HEK293 (cell line): ENCODE results near the gene FADS3.

Source experiments
- CTCF ChIA-PET: fragments of 350-600 bp; formaldehyde crosslinking; extraction: SDS; loops from one replicate; lab custom pipeline; 2021; ENCODE audit warnings: antibody characterized with exemption; lab: Yijun Ruan, JAX
- POLR2A ChIA-PET: fragments of 300-600 bp; formaldehyde crosslinking; extraction: SDS; loops from one replicate; lab custom pipeline; 2020; ENCODE audit warnings: antibody characterized with exemption, inconsistent platforms; lab: Yijun Ruan, JAX
- H3K27ac ChIP-seq: fragments of 200-500 bp; sonication (Bioruptor generic); 2 replicates; pipeline ENCODE4 v1.5.1; 2014; ENCODE audit warnings: low read depth, low read length, control low read depth, inconsistent platforms; ENCODE audit errors: extremely low read depth
- H3K36me3 ChIP-seq, 2 experiments: fragments of 200-500 bp in 1 of 2; sonication (Bioruptor generic) in 1 of 2; 1 replicate in 1 of 2; 2 replicates in 1 of 2; pipeline ENCODE4 v1.5.1; 2014 to 2017; ENCODE audit warnings: inconsistent platforms in 2 of 2, low read length in 2 of 2; ENCODE audit not compliant: control insufficient read depth in 2 of 2, insufficient read depth in 1 of 2
- H3K4me1 ChIP-seq: fragments of 200-500 bp; sonication (Bioruptor generic); 2 replicates; pipeline ENCODE4 v1.5.1; 2014; ENCODE audit warnings: mild to moderate bottlenecking, low read length, inconsistent platforms; ENCODE audit not compliant: control insufficient read depth, insufficient read depth
- H3K4me3 ChIP-seq: 2 replicates; pipeline ENCODE4 v1.5.1; 2011; ENCODE audit warnings: low read depth, mild to moderate bottlenecking, control low read depth, low read length, moderate library complexity
- H3K9me3 ChIP-seq: fragments of 200-500 bp; sonication (Bioruptor generic); 2 replicates; pipeline ENCODE4 v1.5.1; 2014; ENCODE audit warnings: low read depth, low read length, inconsistent platforms; ENCODE audit not compliant: control insufficient read depth, insufficient read depth
- KLF10 ChIP-seq: fragments of 450-650 bp; IDR thresholded peaks from 2 replicates; pipeline ENCODE4 v1.5.1; 2018; ENCODE audit warnings: missing biosample characterization, mild to moderate bottlenecking, missing genetic modification characterization
- SALL2 ChIP-seq: fragments of 450-650 bp; formaldehyde crosslinking; IDR thresholded peaks from 2 replicates; pipeline ENCODE4 v1.5.0; 2017; ENCODE audit warnings: missing biosample characterization, mild to moderate bottlenecking, missing genetic modification characterization, borderline replicate concordance
- SP2 ChIP-seq: fragments of 450-650 bp; formaldehyde crosslinking; IDR thresholded peaks from 2 replicates; pipeline ENCODE4 v1.5.1; 2016; ENCODE audit warnings: missing biosample characterization, missing genetic modification characterization
- ZBTB48 ChIP-seq: fragments of 450-650 bp; formaldehyde crosslinking; IDR thresholded peaks from 2 replicates; pipeline ENCODE4 v1.5.1; 2016; ENCODE audit warnings: missing biosample characterization, missing genetic modification characterization
- ZFHX2 ChIP-seq: fragments of 450-650 bp; formaldehyde crosslinking; conservative IDR thresholded peaks from 2 replicates; pipeline ENCODE4 v1.5.1; 2016; ENCODE audit warnings: missing biosample characterization, missing genetic modification characterization
- ZNF394 ChIP-seq: fragments of 450-650 bp; formaldehyde crosslinking; IDR thresholded peaks from 2 replicates; pipeline ENCODE4 v1.5.1; 2016; ENCODE audit warnings: missing biosample characterization, missing genetic modification characterization, mild to moderate bottlenecking, moderate library complexity, borderline replicate concordance
- ZNF473 ChIP-seq: fragments of 450-650 bp; formaldehyde crosslinking; IDR thresholded peaks from 2 replicates; pipeline ENCODE4 v1.5.1; 2017; ENCODE audit warnings: missing biosample characterization, missing genetic modification characterization
- ZNF548 ChIP-seq: fragments of 450-650 bp; formaldehyde crosslinking; IDR thresholded peaks from 2 replicates; pipeline ENCODE4 v1.5.1; 2016; ENCODE audit warnings: missing biosample characterization, missing genetic modification characterization
- ZNF600 ChIP-seq: fragments of 450-650 bp; formaldehyde crosslinking; IDR thresholded peaks from 2 replicates; pipeline ENCODE4 v1.5.1; 2016; ENCODE audit warnings: missing biosample characterization, missing genetic modification characterization
- ZNF747 ChIP-seq: fragments of 450-650 bp; formaldehyde crosslinking; IDR thresholded peaks from 2 replicates; pipeline ENCODE4 v1.5.1; 2016; ENCODE audit warnings: missing biosample characterization, missing genetic modification characterization
- ZNF768 ChIP-seq: fragments of 450-650 bp; formaldehyde crosslinking; IDR thresholded peaks from 2 replicates; pipeline ENCODE4 v1.5.1; 2018; ENCODE audit warnings: missing biosample characterization, mild to moderate bottlenecking, missing genetic modification characterization
- ZXDB ChIP-seq: fragments of 450-650 bp; formaldehyde crosslinking; IDR thresholded peaks from 2 replicates; pipeline ENCODE4 v1.5.1; 2016; ENCODE audit warnings: missing biosample characterization, missing genetic modification characterization
- TF ChIP-seq, protein P1 (sequence below): fragments of 450-650 bp; formaldehyde crosslinking; IDR thresholded peaks from 2 replicates; pipeline ENCODE4 v1.5.1; 2016; ENCODE audit warnings: missing biosample characterization, missing genetic modification characterization
- TF ChIP-seq, protein P2 (sequence below): sonication (generic); formaldehyde crosslinking; IDR thresholded peaks from 2 replicates; pipeline ENCODE4 v1.8.1; 2022; ENCODE audit warnings: mild to moderate bottlenecking, moderate library complexity, missing genetic modification reagents
- TF ChIP-seq, protein P3 (sequence below): fragments of 450-650 bp; formaldehyde crosslinking; IDR thresholded peaks from 2 replicates; pipeline ENCODE4 v1.5.1; 2016; ENCODE audit warnings: missing biosample characterization, missing genetic modification characterization
- TF ChIP-seq, protein P4 (sequence below): fragments of 450-650 bp; formaldehyde crosslinking; IDR thresholded peaks from 2 replicates; pipeline ENCODE4 v1.5.1; 2016; ENCODE audit warnings: missing biosample characterization, missing genetic modification characterization
- TF ChIP-seq, protein P5 (sequence below): fragments of 450-650 bp; formaldehyde crosslinking; IDR thresholded peaks from 2 replicates; pipeline ENCODE4 v1.5.1; 2016; ENCODE audit warnings: missing biosample characterization, missing genetic modification characterization, borderline replicate concordance
- TF ChIP-seq, protein P6 (sequence below): fragments of 450-650 bp; formaldehyde crosslinking; conservative IDR thresholded peaks from 2 replicates; pipeline ENCODE4 v1.5.1; 2016; ENCODE audit warnings: low read depth, missing biosample characterization, missing genetic modification characterization

The FADS3 gene

DNA sequence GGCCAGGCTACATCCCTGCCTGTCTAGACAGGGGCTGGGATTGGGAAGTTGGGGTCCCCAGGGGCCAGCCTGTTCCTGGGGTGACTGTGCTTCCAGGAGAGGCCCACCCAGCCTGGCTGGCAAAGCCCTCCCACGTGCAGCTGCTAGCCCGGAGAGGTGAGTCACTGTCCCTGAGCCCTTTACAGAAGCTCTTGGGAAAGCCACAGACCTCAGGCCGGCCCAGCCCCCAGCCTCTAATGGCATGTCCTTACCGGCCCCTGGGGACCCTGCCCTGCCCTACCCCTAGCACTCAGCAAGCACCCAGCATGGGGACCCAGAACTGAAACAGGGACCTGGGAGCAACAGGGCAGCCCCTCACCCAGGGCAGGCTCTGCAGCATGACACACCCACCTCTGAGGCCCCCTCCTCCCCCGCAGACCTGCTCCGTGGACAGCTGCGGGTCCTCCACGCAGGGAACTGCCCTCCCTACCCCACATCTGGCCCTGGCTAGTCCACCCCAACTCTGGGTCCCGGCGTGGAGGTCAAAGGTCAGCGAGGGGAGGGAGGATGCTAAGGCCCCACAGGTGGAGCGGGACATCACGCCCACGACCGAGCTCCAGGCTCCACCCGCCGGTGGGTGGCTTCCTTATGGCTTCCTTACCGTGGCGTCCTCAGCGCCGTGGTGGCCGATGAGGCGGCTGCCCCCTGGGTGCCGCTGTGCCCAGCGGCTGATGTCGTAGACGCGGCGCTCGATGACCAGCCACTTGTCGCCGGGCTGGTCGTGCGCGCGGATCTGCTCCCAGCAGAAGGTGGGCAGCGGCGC, 615 bp downstream of the FADS3 start (continued):
- TF ChIP-seq, protein P1, sequence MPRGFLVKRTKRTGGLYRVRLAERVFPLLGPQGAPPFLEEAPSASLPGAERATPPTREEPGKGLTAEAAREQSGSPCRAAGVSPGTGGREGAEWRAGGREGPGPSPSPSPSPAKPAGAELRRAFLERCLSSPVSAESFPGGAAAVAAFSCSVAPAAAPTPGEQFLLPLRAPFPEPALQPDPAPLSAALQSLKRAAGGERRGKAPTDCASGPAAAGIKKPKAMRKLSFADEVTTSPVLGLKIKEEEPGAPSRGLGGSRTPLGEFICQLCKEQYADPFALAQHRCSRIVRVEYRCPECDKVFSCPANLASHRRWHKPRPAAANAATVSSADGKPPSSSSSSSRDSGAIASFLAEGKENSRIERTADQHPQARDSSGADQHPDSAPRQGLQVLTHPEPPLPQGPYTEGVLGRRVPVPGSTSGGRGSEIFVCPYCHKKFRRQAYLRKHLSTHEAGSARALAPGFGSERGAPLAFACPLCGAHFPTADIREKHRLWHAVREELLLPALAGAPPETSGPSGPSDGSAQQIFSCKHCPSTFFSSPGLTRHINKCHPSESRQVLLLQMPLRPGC = no peak
- TF ChIP-seq, protein P2, sequence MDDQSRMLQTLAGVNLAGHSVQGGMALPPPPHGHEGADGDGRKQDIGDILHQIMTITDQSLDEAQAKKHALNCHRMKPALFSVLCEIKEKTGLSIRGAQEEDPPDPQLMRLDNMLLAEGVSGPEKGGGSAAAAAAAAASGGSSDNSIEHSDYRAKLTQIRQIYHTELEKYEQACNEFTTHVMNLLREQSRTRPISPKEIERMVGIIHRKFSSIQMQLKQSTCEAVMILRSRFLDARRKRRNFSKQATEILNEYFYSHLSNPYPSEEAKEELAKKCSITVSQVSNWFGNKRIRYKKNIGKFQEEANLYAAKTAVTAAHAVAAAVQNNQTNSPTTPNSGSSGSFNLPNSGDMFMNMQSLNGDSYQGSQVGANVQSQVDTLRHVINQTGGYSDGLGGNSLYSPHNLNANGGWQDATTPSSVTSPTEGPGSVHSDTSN (CRISPR knock-in tag) = no peak
- TF ChIP-seq ZXDB (no peak), SP2 (tag by site-specific recombination) (peak; percentile 67), ZFHX2 (tag by site-specific recombination) (peak; percentile 92), ZBTB48 (tag by site-specific recombination) (peak; percentile 34; the same call in 1 of the 2 replicates), ZNF600 (no peak), ZNF473 (tag by site-specific recombination) (no peak), SALL2 (tag by site-specific recombination) (no peak), ZNF394 (tag by site-specific recombination) (no peak), ZNF747 (tag by site-specific recombination) (no peak), KLF10 (tag by site-specific recombination) (peak; percentile 64; the same call in 1 of the 2 replicates), ZNF768 (no peak)
- TF ChIP-seq, protein P3, sequence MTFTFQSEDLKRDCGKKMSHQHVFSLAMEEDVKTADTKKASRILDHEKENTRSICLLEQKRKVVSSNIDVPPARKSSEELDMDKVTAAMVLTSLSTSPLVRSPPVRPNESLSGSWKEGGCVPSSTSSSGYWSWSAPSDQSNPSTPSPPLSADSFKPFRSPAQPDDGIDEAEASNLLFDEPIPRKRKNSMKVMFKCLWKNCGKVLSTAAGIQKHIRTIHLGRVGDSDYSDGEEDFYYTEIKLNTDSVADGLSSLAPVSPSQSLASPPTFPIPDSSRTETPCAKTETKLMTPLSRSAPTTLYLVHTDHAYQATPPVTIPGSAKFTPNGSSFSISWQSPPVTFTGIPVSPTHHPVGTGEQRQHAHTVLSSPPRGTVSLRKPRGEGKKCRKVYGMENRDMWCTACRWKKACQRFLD (tag by site-specific recombination) = no peak
- TF ChIP-seq, all 188 proteins: peak for 25

DNA sequence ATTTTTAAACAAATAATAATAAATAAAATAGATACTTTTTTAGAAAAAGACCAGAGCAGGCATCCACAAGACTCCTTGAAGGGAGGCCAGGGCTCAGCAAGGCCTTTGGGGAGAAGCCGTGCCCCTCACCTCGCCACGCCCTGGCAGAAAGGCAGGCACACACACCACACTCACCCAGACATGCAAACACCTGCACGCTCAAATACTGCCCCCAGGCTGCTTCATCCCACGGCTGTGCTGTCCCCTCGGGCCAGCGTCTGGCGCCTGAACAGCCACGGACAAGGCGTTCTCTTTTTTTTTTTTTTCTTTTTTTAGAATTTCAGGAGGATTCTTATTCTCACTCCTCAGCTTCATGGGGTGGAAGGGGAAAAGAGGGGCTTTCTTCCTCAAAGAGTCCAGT, 1.5 kb downstream of the FADS3 start:
- ChIA-PET CTCF (interaction anchor here (0.6 to 16.2 kb wide), 10 partner anchors 8 to 281 kb away, joined by 3 to 329 read pairs (median 6); partner anchors contain the start of gene BEST1), POLR2A (interaction anchor here (1.1 kb wide), 1 partner anchor 78 kb away, joined by 3 read pairs; no protein-coding TSS in a partner anchor)
- H3K27ac ChIP-seq = no peak overlapping the region
- no peaks in the 10 kb centered on the region for H3K36me3 ChIP-seq
- H3K9me3 ChIP-seq = no peaks in the 10 kb centered on the region
- TF ChIP-seq ZNF548 (tag by site-specific recombination) = no peak
- TF ChIP-seq, protein P4, sequence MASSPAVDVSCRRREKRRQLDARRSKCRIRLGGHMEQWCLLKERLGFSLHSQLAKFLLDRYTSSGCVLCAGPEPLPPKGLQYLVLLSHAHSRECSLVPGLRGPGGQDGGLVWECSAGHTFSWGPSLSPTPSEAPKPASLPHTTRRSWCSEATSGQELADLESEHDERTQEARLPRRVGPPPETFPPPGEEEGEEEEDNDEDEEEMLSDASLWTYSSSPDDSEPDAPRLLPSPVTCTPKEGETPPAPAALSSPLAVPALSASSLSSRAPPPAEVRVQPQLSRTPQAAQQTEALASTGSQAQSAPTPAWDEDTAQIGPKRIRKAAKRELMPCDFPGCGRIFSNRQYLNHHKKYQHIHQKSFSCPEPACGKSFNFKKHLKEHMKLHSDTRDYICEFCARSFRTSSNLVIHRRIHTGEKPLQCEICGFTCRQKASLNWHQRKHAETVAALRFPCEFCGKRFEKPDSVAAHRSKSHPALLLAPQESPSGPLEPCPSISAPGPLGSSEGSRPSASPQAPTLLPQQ (tag by site-specific recombination) = no peak
- TF ChIP-seq, protein P5, sequence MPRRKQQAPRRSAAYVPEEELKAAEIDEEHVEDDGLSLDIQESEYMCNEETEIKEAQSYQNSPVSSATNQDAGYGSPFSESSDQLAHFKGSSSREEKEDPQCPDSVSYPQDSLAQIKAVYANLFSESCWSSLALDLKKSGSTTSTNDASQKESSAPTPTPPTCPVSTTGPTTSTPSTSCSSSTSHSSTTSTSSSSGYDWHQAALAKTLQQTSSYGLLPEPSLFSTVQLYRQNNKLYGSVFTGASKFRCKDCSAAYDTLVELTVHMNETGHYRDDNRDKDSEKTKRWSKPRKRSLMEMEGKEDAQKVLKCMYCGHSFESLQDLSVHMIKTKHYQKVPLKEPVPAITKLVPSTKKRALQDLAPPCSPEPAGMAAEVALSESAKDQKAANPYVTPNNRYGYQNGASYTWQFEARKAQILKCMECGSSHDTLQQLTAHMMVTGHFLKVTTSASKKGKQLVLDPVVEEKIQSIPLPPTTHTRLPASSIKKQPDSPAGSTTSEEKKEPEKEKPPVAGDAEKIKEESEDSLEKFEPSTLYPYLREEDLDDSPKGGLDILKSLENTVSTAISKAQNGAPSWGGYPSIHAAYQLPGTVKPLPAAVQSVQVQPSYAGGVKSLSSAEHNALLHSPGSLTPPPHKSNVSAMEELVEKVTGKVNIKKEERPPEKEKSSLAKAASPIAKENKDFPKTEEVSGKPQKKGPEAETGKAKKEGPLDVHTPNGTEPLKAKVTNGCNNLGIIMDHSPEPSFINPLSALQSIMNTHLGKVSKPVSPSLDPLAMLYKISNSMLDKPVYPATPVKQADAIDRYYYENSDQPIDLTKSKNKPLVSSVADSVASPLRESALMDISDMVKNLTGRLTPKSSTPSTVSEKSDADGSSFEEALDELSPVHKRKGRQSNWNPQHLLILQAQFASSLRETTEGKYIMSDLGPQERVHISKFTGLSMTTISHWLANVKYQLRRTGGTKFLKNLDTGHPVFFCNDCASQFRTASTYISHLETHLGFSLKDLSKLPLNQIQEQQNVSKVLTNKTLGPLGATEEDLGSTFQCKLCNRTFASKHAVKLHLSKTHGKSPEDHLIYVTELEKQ (tag by site-specific recombination) = no peak
- TF ChIP-seq, protein P6, sequence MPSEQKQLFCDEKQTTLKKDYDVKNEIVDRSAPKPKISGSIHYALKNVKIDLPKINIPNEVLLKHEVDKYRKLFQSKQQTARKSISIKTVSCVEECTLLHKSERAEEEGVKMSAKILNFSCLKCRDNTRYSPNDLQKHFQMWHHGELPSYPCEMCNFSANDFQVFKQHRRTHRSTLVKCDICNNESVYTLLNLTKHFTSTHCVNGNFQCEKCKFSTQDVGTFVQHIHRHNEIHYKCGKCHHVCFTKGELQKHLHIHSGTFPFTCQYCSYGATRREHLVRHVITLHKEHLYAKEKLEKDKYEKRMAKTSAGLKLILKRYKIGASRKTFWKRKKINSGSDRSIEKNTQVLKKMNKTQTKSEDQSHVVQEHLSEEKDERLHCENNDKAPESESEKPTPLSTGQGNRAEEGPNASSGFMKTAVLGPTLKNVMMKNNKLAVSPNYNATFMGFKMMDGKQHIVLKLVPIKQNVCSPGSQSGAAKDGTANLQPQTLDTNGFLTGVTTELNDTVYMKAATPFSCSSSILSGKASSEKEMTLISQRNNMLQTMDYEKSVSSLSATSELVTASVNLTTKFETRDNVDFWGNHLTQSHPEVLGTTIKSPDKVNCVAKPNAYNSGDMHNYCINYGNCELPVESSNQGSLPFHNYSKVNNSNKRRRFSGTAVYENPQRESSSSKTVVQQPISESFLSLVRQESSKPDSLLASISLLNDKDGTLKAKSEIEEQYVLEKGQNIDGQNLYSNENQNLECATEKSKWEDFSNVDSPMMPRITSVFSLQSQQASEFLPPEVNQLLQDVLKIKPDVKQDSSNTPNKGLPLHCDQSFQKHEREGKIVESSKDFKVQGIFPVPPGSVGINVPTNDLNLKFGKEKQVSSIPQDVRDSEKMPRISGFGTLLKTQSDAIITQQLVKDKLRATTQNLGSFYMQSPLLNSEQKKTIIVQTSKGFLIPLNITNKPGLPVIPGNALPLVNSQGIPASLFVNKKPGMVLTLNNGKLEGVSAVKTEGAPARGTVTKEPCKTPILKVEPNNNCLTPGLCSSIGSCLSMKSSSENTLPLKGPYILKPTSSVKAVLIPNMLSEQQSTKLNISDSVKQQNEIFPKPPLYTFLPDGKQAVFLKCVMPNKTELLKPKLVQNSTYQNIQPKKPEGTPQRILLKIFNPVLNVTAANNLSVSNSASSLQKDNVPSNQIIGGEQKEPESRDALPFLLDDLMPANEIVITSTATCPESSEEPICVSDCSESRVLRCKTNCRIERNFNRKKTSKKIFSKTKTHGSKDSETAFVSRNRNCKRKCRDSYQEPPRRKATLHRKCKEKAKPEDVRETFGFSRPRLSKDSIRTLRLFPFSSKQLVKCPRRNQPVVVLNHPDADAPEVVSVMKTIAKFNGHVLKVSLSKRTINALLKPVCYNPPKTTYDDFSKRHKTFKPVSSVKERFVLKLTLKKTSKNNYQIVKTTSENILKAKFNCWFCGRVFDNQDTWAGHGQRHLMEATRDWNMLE (tag by site-specific recombination) = no peak
- H3K4me1 ChIP-seq = peaks cover 3% of the 10 kb centered on the region
- H3K4me3 ChIP-seq = no peak overlapping the region
